Cardiac muscle cell (in vitro differentiated cells and primary cell): ENCODE results near the gene INSYN2B. TPM values are rescaled to one million over a fixed set of nuclear protein-coding genes. Genes with fewer than 3 reads are reported as not detected.

ENCODE experiments used
- DNase-seq, 2 donors: peaks; one replicate each; pipeline versions ENCODE4 v3.0.0 to v3.0.0-alpha.2; 2010 to 2017; ENCODE audit warnings: low read depth in 1 of 2, low spot score in 1 of 2
- H3K27ac ChIP-seq: fragments of 200-600 bp; sonication (generic); 2 replicates; pipeline ENCODE4 v1.5.1; 2016
- H3K27me3 ChIP-seq: fragments of 200-600 bp; sonication (generic); 2 replicates; pipeline ENCODE4 v1.6.0; 2016; ENCODE audit warnings: control low read depth
- H3K36me3 ChIP-seq: fragments of 200-600 bp; sonication (generic); 2 replicates; pipeline ENCODE4 v1.5.1; 2016; ENCODE audit warnings: control low read depth
- H3K4me1 ChIP-seq: fragments of 200-600 bp; sonication (generic); 2 replicates; pipeline ENCODE4 v1.8.1; 2017; ENCODE audit warnings: low read depth, mild to moderate bottlenecking, mixed run types
- H3K4me3 ChIP-seq: fragments of 200-600 bp; sonication (generic); 2 replicates; pipeline ENCODE4 v1.5.1; 2016; ENCODE audit warnings: mild to moderate bottlenecking
- H3K9me3 ChIP-seq: fragments of 200-600 bp; sonication (generic); 2 replicates; pipeline ENCODE4 v1.5.1; 2017; ENCODE audit warnings: low read depth, mild to moderate bottlenecking, control low read depth
- CTCF ChIP-seq: IDR thresholded peaks from 2 replicates; pipeline ENCODE4 v1.5.1; 2012; ENCODE audit warnings: low read depth, mild to moderate bottlenecking, low read length
- polyA plus RNA-seq: library from polyadenylated mRNA; unstranded; fragments of >200 nt; fragmentation: Nextera tagmentation; extraction: Ambion mirVana; gene quantifications from 2 replicates; pipeline ENCODE4 v1.2.1, GENCODE V29; 2016
- total RNA-seq: library from RNA; depleted of rRNA; stranded (reverse); fragments of >200 nt; gene quantifications from 2 replicates; pipeline ENCODE4 v1.2.3, GENCODE V29; 2016

Gene INSYN2B
- total and polyA plus RNA-seq, 2 experiments from 2014 or later = 1.6 to 9.3 TPM

GRCh38 chr5:169950333-169950732 lies 30.0 kb downstream of the INSYN2B start:
- Histone ChIP-seq H3K36me3 (no peaks in the 10 kb centered on the region), H3K9me3 (no peaks in the 10 kb centered on the region)
- TF ChIP-seq CTCF = no peak

DNA sequence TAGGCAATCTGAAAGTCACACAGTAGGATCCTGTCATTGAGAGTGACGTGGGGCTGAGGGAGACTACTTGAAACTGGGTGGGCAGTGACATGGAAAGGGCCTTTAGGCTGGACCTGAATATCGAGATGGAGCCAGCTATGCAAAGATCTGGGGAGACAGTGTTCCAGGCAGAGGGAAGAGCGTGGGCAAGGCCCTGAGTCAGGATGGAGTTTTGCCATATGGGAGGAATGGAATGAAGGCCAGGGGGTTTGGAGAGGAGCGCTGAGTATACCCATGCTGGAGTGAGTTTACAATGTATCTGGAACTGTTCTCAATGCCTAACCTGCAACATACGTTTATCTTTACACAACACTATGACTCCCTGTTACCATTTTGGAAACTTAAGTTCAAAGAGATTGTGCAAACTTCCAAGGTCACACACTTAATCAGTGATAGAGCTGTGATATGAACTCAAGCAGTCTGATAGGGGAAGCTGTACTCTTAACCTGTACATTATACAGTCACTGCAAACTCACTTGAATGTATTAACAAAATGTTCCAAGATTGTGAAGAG lies 33.5 kb downstream of the INSYN2B start:
- Histone ChIP-seq H3K36me3 (no peaks in the 10 kb centered on the region), H3K27ac (no peak overlapping the region), H3K9me3 (no peaks in the 10 kb centered on the region), H3K27me3 (no peaks in the 10 kb centered on the region), H3K4me1 (peaks cover 17% of the 10 kb centered on the region), H3K4me3 (no peak overlapping the region)
- TF ChIP-seq CTCF = no peak
- peak in 1 of 2 donors; percentile 65 for DNase-seq

More at GRCh38 chr5:169950333-169950732, 30.0 kb downstream of the INSYN2B start:
- no peak overlapping the region for H3K4me3 ChIP-seq
- H3K4me1 ChIP-seq = peaks cover 17% of the 10 kb centered on the region
- no peak for DNase-seq
- peaks cover 5% of the 10 kb centered on the region for H3K27me3 ChIP-seq
- no peak overlapping the region for H3K27ac ChIP-seq

- Histone ChIP-seq H3K4me3 (no peak overlapping the region), H3K9me3 (no peaks in the 10 kb centered on the region), H3K36me3 (no peaks in the 10 kb centered on the region), H3K27ac (peak overlapping the region; percentile 50), H3K4me1 (peaks cover 17% of the 10 kb centered on the region), H3K27me3 (no peaks in the 10 kb centered on the region)
- peak; percentile 28 to 99 for DNase-seq
- TF ChIP-seq CTCF = no peak
Observed at GRCh38 chr5:169945831-169946261, 34.4 kb downstream of the INSYN2B start.

GRCh38 chr5:169944922-169945680 lies 35.2 kb downstream of the INSYN2B start:
- no peak overlapping the region for H3K4me3 ChIP-seq
- peaks cover 17% of the 10 kb centered on the region for H3K4me1 ChIP-seq
- H3K9me3 ChIP-seq = no peaks in the 10 kb centered on the region
- no peak for DNase-seq
- no peak for TF ChIP-seq CTCF
- no peak overlapping the region for H3K27ac ChIP-seq
- H3K27me3 ChIP-seq = no peaks in the 10 kb centered on the region
- no peaks in the 10 kb centered on the region for H3K36me3 ChIP-seq

GRCh38 chr5:169944115-169944514 lies 36.2 kb downstream of the INSYN2B start:
- H3K27ac ChIP-seq = peak overlapping the region; percentile 31
- H3K4me3 ChIP-seq = no peak overlapping the region
- TF ChIP-seq CTCF = no peak
- no peaks in the 10 kb centered on the region for H3K36me3 ChIP-seq
- H3K9me3 ChIP-seq = no peaks in the 10 kb centered on the region
- peaks cover 17% of the 10 kb centered on the region for H3K4me1 ChIP-seq
- no peaks in the 10 kb centered on the region for H3K27me3 ChIP-seq
- peak in 1 of 2 donors; percentile 78 for DNase-seq
